Body of pancreas (tissue), 4 donors: Measurements from ENCODE around the gene KCTD12. TPM values are rescaled to one million over a fixed set of nuclear protein-coding genes. Genes with fewer than 3 reads are reported as not detected.

Experiments used
- ATAC-seq: fragments of 150-250 bp; one replicate; pipeline ENCODE4 v1.9.1; 2016
- DNase-seq, 4 donors: peaks; one replicate each; pipeline ENCODE4 v3.0.0-alpha.2; 2019
- H3K27ac ChIP-seq, 4 donors: fragments of 200-600 bp; sonication (generic); 1 replicate in 3 of 4; 2 replicates in 1 of 4; pipeline versions ENCODE4 v1.5.1 to v1.6.1; 2016 to 2019; ENCODE audit warnings: mild to moderate bottlenecking in 1 of 4, mixed read lengths in 1 of 4, moderate library complexity in 1 of 4
- H3K27me3 ChIP-seq, 2 donors: fragments of 200-600 bp; sonication (generic); one replicate each; pipeline ENCODE4 v1.6.0; 2016; ENCODE audit warnings: mild to moderate bottlenecking in 1 of 2
- H3K36me3 ChIP-seq, 2 donors: fragments of 200-600 bp; sonication (generic); replicated peaks in 1 of 2; 2 replicates each; pipeline ENCODE4 v1.5.1; 2016; ENCODE audit warnings: low read depth in 2 of 2; ENCODE audit not compliant: insufficient read depth in 1 of 2
- H3K4me1 ChIP-seq: fragments of 200-600 bp; sonication (generic); one replicate; pipeline ENCODE4 v1.6.0; 2016
- H3K4me3 ChIP-seq, 2 donors: fragments of 200-600 bp; sonication (generic); 1 replicate in 1 of 2; 2 replicates in 1 of 2; pipeline ENCODE4 v1.5.1; 2016 to 2019
- H3K9me3 ChIP-seq, 3 donors: fragments of 200-600 bp; sonication (generic); 1 replicate in 2 of 3; 2 replicates in 1 of 3; pipeline ENCODE4 v1.5.1; 2016
- CTCF ChIP-seq, 7 experiments: fragments of 450-650 bp in 4 of 7; fragments of 200-600 bp in 3 of 7; sonication (generic) in 3 of 7; IDR thresholded peaks; one replicate each; pipeline ENCODE4 v1.5.1; 2016 to 2019; ENCODE audit warnings: antibody characterized with exemption in 7 of 7
- POLR2A ChIP-seq, 3 donors: fragments of 450-650 bp; IDR thresholded peaks; one replicate each; pipeline ENCODE4 v1.6.1; 2016; ENCODE audit warnings: antibody characterized with exemption in 3 of 3, mild to moderate bottlenecking in 2 of 3
- WGBS, 2 donors: methylation state at CpG; one replicate each; pipeline ENCODE4 v1.1.5; 2017; 5-methylcytosine and 5-hydroxymethylcytosine counted together
- intact Hi-C: fragments of 100-400 bp; cut with DNase I; formaldehyde crosslinking; loops from one replicate; pipeline ENCODE4 v1.15.1; 2023
- total RNA-seq, 2 donors: library from RNA; depleted of rRNA; stranded (reverse); fragments of >200 nt; gene quantifications; one replicate each; pipeline ENCODE4 v1.1.0, GENCODE V29; 2016

KCTD12 gene
- total RNA-seq, 2 donors from 2014 or later = 14.2 to 27.5 TPM

GRCh38 chr13:76832258-76832988 lies 53.8 kb downstream of the KCTD12 start:
- 57 to 61% methylated on average over 7 of the region's 7 CpGs for WGBS, 2 donors
- no peaks in the 10 kb centered on the region for H3K27me3 ChIP-seq
- H3K9me3 ChIP-seq = no peaks in the 10 kb centered on the region
- no peak overlapping the region for H3K27ac ChIP-seq
- H3K4me3 ChIP-seq = no peak overlapping the region
- ATAC-seq = no peak
- H3K4me1 ChIP-seq = peaks cover 12% of the 10 kb centered on the region
- DNase-seq = no peak
- TF ChIP-seq CTCF (IDR thresholded peaks at IDR 0.05) (no peak), POLR2A (IDR thresholded peaks at IDR 0.05) (no peak)
- no peaks in the 10 kb centered on the region for H3K36me3 ChIP-seq
- intact Hi-C loops = no loop called here

GRCh38 chr13:76830805-76831204 lies 55.4 kb downstream of the KCTD12 start:
- no peaks in the 10 kb centered on the region for H3K27me3 ChIP-seq
- no peak overlapping the region for H3K4me3 ChIP-seq
- H3K36me3 ChIP-seq = no peaks in the 10 kb centered on the region
- no peaks in the 10 kb centered on the region for H3K9me3 ChIP-seq
- no peak for ATAC-seq
- TF ChIP-seq POLR2A (IDR thresholded peaks at IDR 0.05) (no peak), CTCF (IDR thresholded peaks at IDR 0.05) (no peak)
- no peak for DNase-seq
- 84 to 91% methylated on average over 10 of the region's 10 CpGs for WGBS, 2 donors
- intact Hi-C loops = no loop called here
- H3K4me1 ChIP-seq = peaks cover 12% of the 10 kb centered on the region
- H3K27ac ChIP-seq = peak overlapping the region in 2 of 4 donors; percentile 65 to 74

Other genes starting within 250 kb of the KCTD12 start
- gene ACOD1, start 62.1 kb upstream of the KCTD12 start, total RNA-seq = not detected
- gene CLN5, start 105.7 kb upstream of the KCTD12 start, total RNA-seq = 10 to 100 TPM; 18.1 to 29.8 TPM
- gene FBXL3, start 140.8 kb upstream of the KCTD12 start, total RNA-seq = 10 to 100 TPM; 25.4 to 35.0 TPM